ENCODE data around the gene NCOA3. TPM values are rescaled to one million over a fixed set of nuclear protein-coding genes. Genes with fewer than 3 reads are reported as not detected.

NCOA3 gene
- total and polyA plus RNA-seq, 2 of the 8 experiments (the other 6 are each of a cell fraction or from before 2014, with no cell fraction given), result 7.9 to 24.7 TPM

DNA sequence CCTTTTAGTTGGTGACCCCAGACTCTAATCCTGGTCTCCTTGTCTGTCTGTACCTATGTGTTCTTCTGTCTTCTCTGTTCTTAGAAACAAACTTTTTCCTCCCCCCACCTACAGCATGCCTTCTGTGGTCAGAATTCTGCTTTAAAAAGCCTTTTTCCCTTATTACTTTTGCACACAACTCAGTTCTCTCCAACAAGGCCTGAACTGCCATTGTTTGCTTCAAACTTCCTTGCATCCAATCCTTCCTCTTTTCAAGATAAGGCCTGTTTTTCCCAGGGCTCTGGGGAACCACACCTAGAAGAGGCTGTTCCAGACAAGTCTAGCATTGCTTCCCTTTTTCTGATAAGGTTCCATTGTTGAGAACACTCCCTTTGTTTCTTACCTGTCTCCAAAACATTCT lies 22.2 kb upstream of the NCOA3 start:
- no peak overlapping the region for H2AFZ ChIP-seq (ENCODE audit: low read length)
- no peak overlapping the region for H4K91ac ChIP-seq (replicated peaks; ENCODE audit: insufficient read length, low read length)
- no peak overlapping the region for H2BK5ac ChIP-seq (ENCODE audit: low read depth, low read length)
- no peaks in the 10 kb centered on the region for H3K79me2 ChIP-seq (ENCODE audit: control insufficient read depth in 1 of 2, insufficient read depth in 2 of 2, low read length in 2 of 2)
- H2AK5ac ChIP-seq (ENCODE audit: low read depth, low read length), result no peak overlapping the region
- no peaks in the 10 kb centered on the region for H3K9me3 ChIP-seq (ENCODE audit: insufficient read depth in 2 of 2, low read depth in 1 of 2, low read length in 1 of 2)
- H3K23ac ChIP-seq (ENCODE audit: insufficient read length), result no peak overlapping the region
- H3K4me2 ChIP-seq (ENCODE audit: insufficient read depth in 1 of 2, low read depth in 2 of 2, low read length in 2 of 2), result no peak overlapping the region
- no peak overlapping the region for H4K8ac ChIP-seq (ENCODE audit: extremely low read depth, insufficient read depth, low read length)
- H3K27me3 ChIP-seq (replicated peaks in 1 of 4; ENCODE audit: control insufficient read depth in 3 of 4, extremely low read depth in 1 of 4, insufficient read depth in 3 of 4, low read length in 3 of 4), result no peaks in the 10 kb centered on the region
- FAIRE-seq (no peak), DNase-seq (ENCODE audit: low read depth in 1 of 2, low spot score in 2 of 2) (no peak)
- no peak overlapping the region for H3K27ac ChIP-seq (ENCODE audit: low read depth, low read length)
- no peak overlapping the region for H3K56ac ChIP-seq (replicated peaks; ENCODE audit: insufficient read length, low read depth, low read length)
- no peak for TF ChIP-seq RNF2 (IDR thresholded peaks at IDR 0.05; ENCODE audit: borderline replicate concordance, low read depth, low read length, missing control alignments, poor library complexity, severe bottlenecking)
- no peaks in the 10 kb centered on the region for H3K79me1 ChIP-seq (ENCODE audit: low read depth, low read length)
- H2BK20ac ChIP-seq (ENCODE audit: low read length), result no peak overlapping the region
- no peaks in the 10 kb centered on the region for H3K36me3 ChIP-seq (ENCODE audit: control insufficient read depth in 2 of 4, insufficient read depth in 4 of 4, low read length in 3 of 4)
- H3K4me1 ChIP-seq (replicated peaks in 1 of 4; ENCODE audit: control insufficient read depth in 3 of 4, insufficient read depth in 4 of 4, low read length in 3 of 4), result no peaks in the 10 kb centered on the region
- no peak overlapping the region for H2BK15ac ChIP-seq (ENCODE audit: low read length)
- no peak overlapping the region for H3K14ac ChIP-seq (ENCODE audit: insufficient read length)
- H3K4ac ChIP-seq (replicated peaks; ENCODE audit: insufficient read length, low read depth, low read length), result no peak overlapping the region
- no peaks in the 10 kb centered on the region for H4K20me1 ChIP-seq (replicated peaks in 1 of 2; ENCODE audit: control insufficient read depth in 1 of 2, insufficient read depth in 2 of 2, low read length in 2 of 2)
- H3K9ac ChIP-seq (replicated peaks in 1 of 4; ENCODE audit: extremely low read depth in 1 of 4, low read depth in 3 of 4, low read length in 3 of 4), result no peak overlapping the region
- no peak overlapping the region for H2BK120ac ChIP-seq (replicated peaks; ENCODE audit: low read depth, low read length)
- H3K4me3 ChIP-seq (ENCODE audit: extremely low read depth in 1 of 4, insufficient read depth in 2 of 4, low read depth in 3 of 4, low read length in 4 of 4), result no peak overlapping the region
- POLR2A ChIA-PET (ENCODE audit: partially characterized antibody), result no interaction called here
- H3K23me2 ChIP-seq (ENCODE audit: low read depth, low read length), result no peaks in the 10 kb centered on the region
- H3K18ac ChIP-seq (ENCODE audit: extremely low read depth, low read length), result no peak overlapping the region
- CTCF ChIA-PET (ENCODE audit: partially characterized antibody), result no interaction called here
- no peak overlapping the region for H4K5ac ChIP-seq (ENCODE audit: insufficient read length, low read depth, low read length)
- no peak overlapping the region for H2BK12ac ChIP-seq (ENCODE audit: low read depth, low read length)
